ENCODE results near the gene DYRK1A.

The DYRK1A gene

DNA sequence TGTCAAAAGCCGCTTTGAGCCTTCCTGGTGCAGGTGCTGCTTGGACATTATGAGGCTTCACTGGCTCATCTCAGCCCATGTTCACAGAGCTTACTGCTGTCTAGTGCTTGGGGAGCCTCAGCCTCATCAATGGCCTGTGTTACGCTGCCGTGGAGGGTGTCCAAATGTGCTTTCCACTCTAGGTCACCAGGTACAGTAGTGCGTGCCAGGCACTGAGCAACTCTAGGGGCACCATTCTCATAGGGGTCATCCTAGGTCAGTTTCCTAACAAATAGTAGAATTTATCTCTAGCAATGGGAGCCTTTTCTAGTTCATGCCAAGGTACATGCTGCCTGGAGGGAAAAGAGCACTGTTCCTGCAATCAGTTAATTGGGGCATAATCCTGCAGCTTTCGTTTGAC lies 193.8 kb downstream of the DYRK1A start:
- H3K4me3 ChIP-seq (ENCODE audit: low read depth, low read length), result no peak overlapping the region
- no peak for TF ChIP-seq MYC (IDR thresholded peaks at IDR 0.05; ENCODE audit: low read depth, low read length)
- TF ChIP-seq MAX (IDR thresholded peaks at IDR 0.05; ENCODE audit: low read depth, low read length), result no peak
- TF ChIP-seq POLR2A (IDR thresholded peaks at IDR 0.05; ENCODE audit: extremely low read depth, insufficient read length), result no peak
- no peak for TF ChIP-seq CTCF (IDR thresholded peaks at IDR 0.05; ENCODE audit: low read depth, low read length)
- no peak for DNase-seq (ENCODE audit: low read depth)

DNA sequence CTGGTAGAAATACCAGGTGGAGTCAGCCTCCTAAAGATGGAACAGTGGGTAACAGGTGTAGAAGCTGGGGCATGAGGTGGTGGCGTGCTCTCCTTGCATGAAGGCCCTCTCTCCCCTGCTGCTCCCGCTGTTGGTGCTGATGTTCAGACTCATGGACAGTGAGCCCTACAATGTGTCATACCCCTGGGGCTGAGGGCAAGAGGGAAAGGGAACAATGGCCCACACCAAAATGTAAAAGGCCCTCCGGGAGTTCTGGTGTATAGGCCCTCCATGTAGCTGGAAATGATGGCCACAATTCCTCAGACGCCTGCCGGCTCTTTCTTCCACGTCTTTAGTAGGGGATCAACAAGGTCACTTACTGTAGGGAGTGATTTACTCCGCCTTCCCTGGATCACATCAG lies 194.9 kb downstream of the DYRK1A start:
- TF ChIP-seq POLR2A (IDR thresholded peaks at IDR 0.05; ENCODE audit: extremely low read depth, insufficient read length) (no peak), MYC (IDR thresholded peaks at IDR 0.05; ENCODE audit: low read depth, low read length) (no peak), CTCF (IDR thresholded peaks at IDR 0.05; ENCODE audit: low read depth, low read length) (no peak), MAX (IDR thresholded peaks at IDR 0.05; ENCODE audit: low read depth, low read length) (no peak)
- no peak overlapping the region for H3K4me3 ChIP-seq (ENCODE audit: low read depth, low read length)
- no peak for DNase-seq (ENCODE audit: low read depth)

GRCh38 chr21:37561941-37562919 lies 195.7 kb downstream of the DYRK1A start:
- no peak overlapping the region for H3K4me3 ChIP-seq (ENCODE audit: low read depth, low read length)
- no peak for TF ChIP-seq POLR2A (IDR thresholded peaks at IDR 0.05; ENCODE audit: extremely low read depth, insufficient read length)
- TF ChIP-seq MAX (IDR thresholded peaks at IDR 0.05; ENCODE audit: low read depth, low read length), result no peak
- TF ChIP-seq CTCF (IDR thresholded peaks at IDR 0.05; ENCODE audit: low read depth, low read length), result no peak
- TF ChIP-seq MYC (IDR thresholded peaks at IDR 0.05; ENCODE audit: low read depth, low read length), result no peak
- DNase-seq (ENCODE audit: low read depth), result no peak

DNA sequence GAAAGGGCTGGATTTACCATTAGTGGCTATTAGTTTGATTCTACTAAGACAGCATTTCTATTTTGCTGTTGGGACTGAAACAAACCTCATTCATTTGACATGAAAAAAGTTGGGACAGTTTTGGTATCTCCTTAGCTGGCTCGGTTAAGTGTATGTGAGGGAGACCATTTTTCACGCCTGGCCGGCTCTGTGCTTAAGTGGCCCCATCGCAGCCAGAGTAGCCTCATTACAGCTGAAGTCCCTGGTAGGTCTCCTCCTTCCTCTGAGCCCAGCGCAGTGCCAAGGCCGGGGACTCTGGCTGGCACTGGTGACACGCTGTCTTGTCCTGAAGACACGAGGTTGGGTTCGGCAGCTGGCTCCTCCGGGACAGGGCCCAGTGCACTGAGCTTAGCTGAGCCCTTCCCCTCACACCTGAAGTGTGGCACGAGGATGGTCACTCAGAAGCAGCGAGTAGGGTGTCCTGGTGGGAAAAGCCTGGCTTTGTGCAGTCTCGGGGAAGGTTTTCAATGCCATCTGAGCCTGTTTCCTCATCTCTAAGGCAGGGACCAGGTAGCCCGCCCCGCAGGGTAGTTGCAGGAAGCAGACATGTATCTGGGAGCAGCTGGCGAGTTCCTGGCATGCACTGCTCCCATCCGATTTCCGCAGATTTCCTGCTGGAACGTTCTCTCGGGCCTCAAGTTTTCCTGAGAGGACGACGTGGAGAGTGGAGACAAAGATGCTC lies 196.5 kb downstream of the DYRK1A start:
- DNase-seq (ENCODE audit: low read depth), result no peak
- H3K4me3 ChIP-seq (ENCODE audit: low read depth, low read length), result peak overlapping the region; percentile 64
- TF ChIP-seq POLR2A (IDR thresholded peaks at IDR 0.05; ENCODE audit: extremely low read depth, insufficient read length) (no peak), MAX (IDR thresholded peaks at IDR 0.05; ENCODE audit: low read depth, low read length) (no peak), MYC (IDR thresholded peaks at IDR 0.05; ENCODE audit: low read depth, low read length) (no peak)

DNA sequence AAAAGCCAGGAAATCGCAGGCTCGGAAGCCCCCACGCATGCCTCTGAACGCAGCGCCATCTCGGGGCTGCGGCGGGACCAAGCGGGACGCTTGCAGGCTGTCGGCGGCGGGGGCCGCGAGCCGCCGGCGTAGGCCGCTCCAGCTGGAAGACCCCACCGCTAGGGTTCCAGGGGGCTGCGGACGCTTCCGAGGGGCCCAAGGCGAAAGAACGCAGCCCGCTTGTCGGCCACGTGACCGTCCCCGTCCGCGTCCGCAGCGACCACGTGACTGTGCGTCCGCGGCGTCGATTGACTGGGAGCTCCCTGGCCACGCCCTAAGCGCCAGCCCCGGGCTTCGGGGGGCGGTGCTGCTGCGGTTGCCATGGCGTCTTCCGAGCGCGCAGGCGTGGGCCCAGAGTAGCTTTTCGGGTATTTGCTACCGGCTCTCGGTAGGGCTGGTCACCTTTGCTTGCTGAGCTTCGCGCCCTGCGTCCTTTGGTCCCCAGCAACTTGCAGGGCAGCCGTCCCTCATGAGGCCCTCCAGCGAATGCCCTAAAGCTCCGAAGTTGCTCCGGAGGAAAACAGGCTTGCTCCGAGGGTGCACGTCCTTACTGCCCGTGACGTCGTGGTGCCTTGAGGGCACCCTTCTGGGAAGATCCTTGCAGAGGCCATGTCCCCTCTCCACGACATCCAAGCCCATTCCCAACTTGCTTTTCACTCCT lies 197.2 kb downstream of the DYRK1A start:
- TF ChIP-seq MAX (IDR thresholded peaks at IDR 0.05; ENCODE audit: low read depth, low read length) (peak; percentile 99), MYC (IDR thresholded peaks at IDR 0.05; ENCODE audit: low read depth, low read length) (peak; percentile 86), CTCF (IDR thresholded peaks at IDR 0.05; ENCODE audit: low read depth, low read length) (peak; percentile 21), POLR2A (IDR thresholded peaks at IDR 0.05; ENCODE audit: extremely low read depth, insufficient read length) (peak; percentile 58)
- peak; percentile 96 for DNase-seq (ENCODE audit: low read depth)
- H3K4me3 ChIP-seq (ENCODE audit: low read depth, low read length), result peak overlapping the region; percentile 81

All from NB4 (cell line).